IMR-90 (cell line): Measurements from ENCODE around the gene PRRX1. TPM values are rescaled to one million over a fixed set of nuclear protein-coding genes. Genes with fewer than 3 reads are reported as not detected.

ENCODE experiments used
- ATAC-seq: fragments of 200-7000 bp; cut with Tn5 transposase; 2 replicates; pipeline ENCODE4 v1.9.1; 2020; ENCODE audit warnings: low read depth, mild to moderate bottlenecking, moderate library complexity
- BruUV-seq: library from RNA; stranded (reverse); fragments of 400-500 nt; replicated peaks from 2 replicates; lab custom pipeline; 2021; lab: Mats Ljungman, UMichigan
- CTCF ChIA-PET: fragments of 300-600 bp; formaldehyde crosslinking; extraction: SDS; loops from one replicate; lab custom pipeline; 2021; ENCODE audit warnings: antibody characterized with exemption; lab: Yijun Ruan, JAX
- POLR2A ChIA-PET: fragments of 300-600 bp; sonication (Branson Sonifier 250); formaldehyde crosslinking; loops from one replicate; lab custom pipeline; 2022; ENCODE audit warnings: antibody characterized with exemption; ENCODE audit not compliant: unreplicated experiment; lab: Charles Lee
- DNase-seq: peaks from one replicate; pipeline ENCODE4 v3.0.0; 2013
- H2AFZ ChIP-seq: replicated peaks from 2 replicates; pipeline ENCODE3; 2013; ENCODE audit warnings: low read length, mild to moderate bottlenecking; ENCODE audit not compliant: poor library complexity
- H2AK5ac ChIP-seq: 2 replicates; pipeline ENCODE4 v1.6.1; 2013; ENCODE audit warnings: low read depth, low read length, inconsistent platforms
- H2AK9ac ChIP-seq: replicated peaks from 2 replicates; pipeline ENCODE3; 2013; ENCODE audit warnings: mild to moderate bottlenecking, low read depth, low read length, moderate library complexity; ENCODE audit not compliant: poor library complexity
- H2BK120ac ChIP-seq: 2 replicates; pipeline ENCODE4 v1.6.1; 2013; ENCODE audit warnings: low read depth, low read length, inconsistent platforms
- H2BK15ac ChIP-seq: 3 replicates; pipeline ENCODE4 v1.6.1; 2013; ENCODE audit warnings: low read depth, low read length, inconsistent platforms
- H2BK20ac ChIP-seq: 2 replicates; pipeline ENCODE4 v1.6.1; 2013; ENCODE audit warnings: low read depth, mild to moderate bottlenecking, inconsistent platforms, low read length, moderate library complexity
- H2BK5ac ChIP-seq: 2 replicates; pipeline ENCODE4 v1.6.1; 2013; ENCODE audit warnings: mild to moderate bottlenecking, low read depth, low read length, inconsistent platforms; ENCODE audit not compliant: poor library complexity, severe bottlenecking
- H3K14ac ChIP-seq: replicated peaks from 2 replicates; pipeline ENCODE4 v1.6.1; 2013; ENCODE audit warnings: low read depth, low read length, inconsistent platforms
- H3K18ac ChIP-seq: 2 replicates; pipeline ENCODE4 v1.6.1; 2013; ENCODE audit warnings: low read depth, low read length, control low read depth
- H3K23ac ChIP-seq: 2 replicates; pipeline ENCODE4 v1.6.1; 2013; ENCODE audit warnings: low read depth, low read length, inconsistent platforms
- H3K27ac ChIP-seq: 2 replicates; pipeline ENCODE4 v1.5.1; 2013; ENCODE audit warnings: mild to moderate bottlenecking, control low read depth, low read length; ENCODE audit not compliant: insufficient read depth
- H3K27me3 ChIP-seq: 2 replicates; pipeline ENCODE4 v1.6.1; 2013; ENCODE audit warnings: low read length; ENCODE audit not compliant: control insufficient read depth, insufficient read depth
- H3K36me3 ChIP-seq: 2 replicates; pipeline ENCODE4 v1.6.1; 2013; ENCODE audit warnings: low read length, mixed read lengths; ENCODE audit not compliant: control insufficient read depth, insufficient read depth
- H3K4ac ChIP-seq: 2 replicates; pipeline ENCODE4 v1.6.1; 2013; ENCODE audit warnings: low read depth, low read length, inconsistent platforms
- H3K4me1 ChIP-seq: 2 replicates; pipeline ENCODE4 v1.6.1; 2013; ENCODE audit warnings: low read length, mixed read lengths; ENCODE audit not compliant: control insufficient read depth, insufficient read depth
- H3K4me2 ChIP-seq: 2 replicates; pipeline ENCODE4 v1.6.1; 2013; ENCODE audit warnings: low read depth, mild to moderate bottlenecking, control low read depth, low read length, moderate library complexity
- H3K4me3 ChIP-seq: 2 replicates; pipeline ENCODE4 v1.5.1; 2013; ENCODE audit warnings: low read depth, mild to moderate bottlenecking, control low read depth, low read length, moderate library complexity; ENCODE audit not compliant: insufficient read depth
- H3K56ac ChIP-seq: 2 replicates; pipeline ENCODE4 v1.6.1; 2013; ENCODE audit warnings: low read length, inconsistent platforms; ENCODE audit not compliant: insufficient read depth; ENCODE audit errors: extremely low read depth
- H3K79me1 ChIP-seq, 2 experiments: 2 replicates each; pipeline ENCODE4 v1.6.1; 2013; ENCODE audit warnings: low read length in 2 of 2, inconsistent platforms in 1 of 2, low read depth in 1 of 2
- H3K9ac ChIP-seq: 2 replicates; pipeline ENCODE4 v1.6.1; 2013; ENCODE audit warnings: low read depth, low read length, control low read depth
- H3K9me1 ChIP-seq: 2 replicates; pipeline ENCODE4 v1.6.1; 2013; ENCODE audit warnings: low read length, inconsistent platforms; ENCODE audit not compliant: insufficient read depth
- H3K9me3 ChIP-seq: 2 replicates; pipeline ENCODE4 v1.6.1; 2013; ENCODE audit warnings: low read length; ENCODE audit not compliant: control insufficient read depth, insufficient read depth
- H4K20me1 ChIP-seq: 2 replicates; pipeline ENCODE4 v1.6.1; 2013; ENCODE audit warnings: low read length, inconsistent platforms; ENCODE audit not compliant: insufficient read depth
- H4K5ac ChIP-seq: 2 replicates; pipeline ENCODE4 v1.6.1; 2013; ENCODE audit warnings: mild to moderate bottlenecking, low read depth, low read length, control low read depth
- H4K8ac ChIP-seq, 2 experiments: 2 replicates each; pipeline ENCODE4 v1.6.1; 2013; ENCODE audit warnings: low read depth in 2 of 2, low read length in 2 of 2, control low read depth in 1 of 2, inconsistent platforms in 1 of 2
- H4K91ac ChIP-seq: 2 replicates; pipeline ENCODE4 v1.6.1; 2013; ENCODE audit warnings: low read depth, low read length, inconsistent platforms; ENCODE audit not compliant: insufficient read depth
- MXI1 ChIP-seq: IDR thresholded peaks from 2 replicates; pipeline ENCODE4 v1.6.1; 2012; ENCODE audit warnings: low read depth, mild to moderate bottlenecking, low read length, moderate library complexity, borderline replicate concordance
- RFX5 ChIP-seq: IDR thresholded peaks from 2 replicates; pipeline ENCODE4 v1.8.0; 2012; ENCODE audit warnings: low read depth, mild to moderate bottlenecking, low read length, moderate library complexity
- WGBS, 2 experiments: methylation state at CpG; one replicate each; pipeline versions ENCODE4 v1.1.5 to v1.1.7; 2013; ENCODE audit warnings: missing lambda C conversion rate in 2 of 2; ENCODE audit not compliant: insufficient read length in 1 of 2; ENCODE audit errors: extremely low coverage in 2 of 2; 5-methylcytosine and 5-hydroxymethylcytosine counted together
- dilution Hi-C: fragments of 300-500 bp; cut with HindIII; formaldehyde crosslinking; loops from one replicate; pipeline ENCODE4 v1.14.3; 2018; ENCODE audit warnings: low sequenced_read_pairs; ENCODE audit not compliant: unreplicated experiment
- in situ Hi-C: fragments of 300-500 bp; cut with MboI; formaldehyde crosslinking; loops from 3 replicates; pipeline ENCODE4 v1.14.3; 2019; ENCODE audit warnings: low sequenced_read_pairs, inconsistent platforms, mixed read lengths
- intact Hi-C: fragments of 100-400 bp; cut with micrococcal nuclease; formaldehyde crosslinking; loops from 2 replicates; pipeline ENCODE4 v1.10.0; 2022
- polyA plus RNA-seq, 3 experiments: library from polyadenylated mRNA; depleted of rRNA; stranded (reverse); fragments of >200 nt; gene quantifications; 2 replicates each; pipeline ENCODE4 v1.2.3, GENCODE V29; 2012; ENCODE audit warnings: low replicate concordance in 1 of 3
- total RNA-seq: library from RNA; depleted of rRNA; stranded (reverse); fragments of >200 nt; gene quantifications from 2 replicates; pipeline ENCODE4 v1.2.3, GENCODE V29; 2012

The PRRX1 gene
- total and polyA plus RNA-seq, 2 of the 4 experiments (the other 2 are of a cell fraction) = 50.0 to 65.4 TPM

- Histone ChIP-seq H3K4ac (no peak overlapping the region), H3K4me1 (peaks cover 2% of the 10 kb centered on the region; the same call in 1 of the 2 replicates), H3K36me3 (peaks cover 8% of the 10 kb centered on the region), H3K9me3 (no peaks in the 10 kb centered on the region), H3K4me2 (no peak overlapping the region), H2AFZ (no peak overlapping the region), H2BK15ac (no peak overlapping the region), H4K20me1 (no peaks in the 10 kb centered on the region), H4K8ac (no peak overlapping the region), H3K4me3 (no peak overlapping the region), H3K56ac (no peak overlapping the region), H2BK20ac (no peak overlapping the region), H3K9ac (no peak overlapping the region), H3K14ac (no peak overlapping the region), H3K23ac (no peak overlapping the region), H2AK9ac (no peak overlapping the region), H4K91ac (no peak overlapping the region), H4K5ac (no peak overlapping the region), H3K79me1 (peaks cover 19 to 51% of the 10 kb centered on the region in 2 experiments), H2AK5ac (no peak overlapping the region), H3K18ac (no peak overlapping the region), H3K9me1 (peaks cover 3% of the 10 kb centered on the region; the same call in 1 of the 2 replicates), H3K27ac (no peak overlapping the region), H3K27me3 (no peaks in the 10 kb centered on the region), H2BK5ac (no peak overlapping the region), H2BK120ac (0 out of 2 replicates have a peak overlapping the region, but pooled peaks have one; percentile 20)
- ChIA-PET CTCF (no interaction called here), POLR2A (no interaction called here)
- in situ Hi-C loops (loop anchor here (25.0 kb wide), 1 partner anchor 1603 kb away; the partner anchor contains the start of gene ATP1B1), intact Hi-C loops (no loop called here), dilution Hi-C loops (no loop called here)
- BruUV-seq = no TSS peak
- WGBS, 2 experiments = no CpG with 5 or more reads among the region's 1 CpG
- TF ChIP-seq MXI1 (no peak), RFX5 (no peak)
- ATAC-seq (no peak), DNase-seq (no peak)
These were observed 51.0 kb downstream of the PRRX1 start for GRCh38 chr1:170714938-170715337.
